NCI-H2196 treated with DMSO at 0.1 percent for 48 hours (cell line): ENCODE data around the gene SLIT3.

ENCODE experiments used
- DNase-seq: peaks from one replicate; lab custom pipeline; 2025; ENCODE audit not compliant: unreplicated experiment; lab: John Stamatoyannopoulos, UW

SLIT3 gene

DNA sequence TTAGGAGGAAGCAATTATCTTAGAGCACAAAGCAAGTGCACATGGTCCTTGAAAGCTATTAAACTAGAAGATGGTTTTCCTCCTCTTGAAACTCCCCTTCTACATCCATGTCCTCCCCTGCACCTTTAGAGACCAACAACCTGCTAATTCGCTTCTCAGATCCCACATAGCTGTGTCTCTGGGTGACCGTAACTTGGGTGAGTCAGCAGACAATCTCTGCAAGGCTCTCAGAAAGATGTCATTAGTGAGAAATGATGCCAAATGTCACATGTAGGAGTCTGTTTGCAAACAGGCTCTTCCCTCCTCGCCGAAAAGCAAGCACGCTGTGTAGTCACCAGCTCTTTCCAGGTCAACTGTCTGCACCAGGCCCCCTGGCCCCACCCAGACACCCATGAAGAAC, 291.8 kb downstream of the SLIT3 start:
- DNase-seq = no peak

DNA sequence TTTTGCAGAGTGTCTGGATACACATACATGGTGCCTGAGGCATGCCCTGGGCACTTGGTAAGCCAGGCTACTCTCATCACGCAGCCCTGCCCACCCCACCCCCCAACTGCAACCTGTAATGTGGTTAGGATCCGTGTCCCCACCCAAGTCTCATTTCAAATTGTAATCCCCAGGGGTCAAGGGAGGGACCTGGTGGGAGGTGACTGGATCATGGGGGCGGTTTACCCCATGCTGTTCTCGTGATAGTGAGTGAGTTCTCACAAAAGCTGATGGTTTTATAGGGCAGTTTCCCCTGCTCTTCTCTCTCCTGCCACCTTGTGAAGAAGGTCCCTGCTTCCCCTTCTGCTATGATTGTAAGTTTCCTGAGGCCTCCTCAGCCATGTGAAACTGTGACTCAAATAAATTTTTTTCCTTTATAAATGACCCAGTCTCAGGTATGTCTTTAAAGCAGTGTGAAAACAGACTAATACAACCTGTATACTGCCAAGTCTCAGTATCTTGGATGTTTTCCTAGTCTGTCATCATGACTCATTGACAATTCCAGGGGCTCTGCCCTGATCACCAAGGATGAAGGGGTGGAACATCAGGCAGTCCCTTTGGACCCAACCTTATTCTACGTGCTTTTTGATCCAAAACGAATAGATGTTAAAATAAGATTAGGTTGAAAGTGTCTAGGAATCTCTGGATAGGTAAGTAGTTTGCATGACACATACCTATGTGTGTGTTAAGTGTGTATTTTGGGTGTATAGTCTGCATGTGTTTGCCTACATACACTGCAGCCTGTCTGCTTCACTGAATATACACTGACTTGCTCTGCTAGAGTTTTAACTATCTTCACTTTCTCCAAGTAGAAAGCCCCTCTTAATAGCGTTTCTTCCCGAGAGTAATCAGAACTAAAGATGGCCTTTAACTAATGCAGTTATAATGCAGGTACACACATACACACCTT, 293.8 kb downstream of the SLIT3 start:
- no peak for DNase-seq

DNA sequence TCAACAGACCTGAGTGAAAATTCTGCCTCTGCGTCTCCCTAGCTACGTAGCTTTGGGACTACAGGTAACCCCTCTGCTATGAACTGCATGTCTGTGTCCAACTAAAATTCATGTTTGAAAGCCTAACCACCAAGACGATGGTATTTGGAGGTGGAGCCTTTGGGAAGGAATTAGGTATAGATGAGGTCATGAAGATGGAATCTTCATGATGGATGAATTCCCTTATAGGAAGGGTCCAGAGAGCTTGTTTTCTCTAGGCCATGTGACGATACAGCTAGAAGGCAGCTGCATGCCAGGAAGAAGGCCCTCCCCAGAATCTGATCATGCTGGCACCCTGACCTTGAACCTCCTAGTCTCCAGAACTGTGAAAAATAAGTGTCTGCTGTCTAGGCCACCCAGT, 296.4 kb downstream of the SLIT3 start:
- DNase-seq = no peak

DNA sequence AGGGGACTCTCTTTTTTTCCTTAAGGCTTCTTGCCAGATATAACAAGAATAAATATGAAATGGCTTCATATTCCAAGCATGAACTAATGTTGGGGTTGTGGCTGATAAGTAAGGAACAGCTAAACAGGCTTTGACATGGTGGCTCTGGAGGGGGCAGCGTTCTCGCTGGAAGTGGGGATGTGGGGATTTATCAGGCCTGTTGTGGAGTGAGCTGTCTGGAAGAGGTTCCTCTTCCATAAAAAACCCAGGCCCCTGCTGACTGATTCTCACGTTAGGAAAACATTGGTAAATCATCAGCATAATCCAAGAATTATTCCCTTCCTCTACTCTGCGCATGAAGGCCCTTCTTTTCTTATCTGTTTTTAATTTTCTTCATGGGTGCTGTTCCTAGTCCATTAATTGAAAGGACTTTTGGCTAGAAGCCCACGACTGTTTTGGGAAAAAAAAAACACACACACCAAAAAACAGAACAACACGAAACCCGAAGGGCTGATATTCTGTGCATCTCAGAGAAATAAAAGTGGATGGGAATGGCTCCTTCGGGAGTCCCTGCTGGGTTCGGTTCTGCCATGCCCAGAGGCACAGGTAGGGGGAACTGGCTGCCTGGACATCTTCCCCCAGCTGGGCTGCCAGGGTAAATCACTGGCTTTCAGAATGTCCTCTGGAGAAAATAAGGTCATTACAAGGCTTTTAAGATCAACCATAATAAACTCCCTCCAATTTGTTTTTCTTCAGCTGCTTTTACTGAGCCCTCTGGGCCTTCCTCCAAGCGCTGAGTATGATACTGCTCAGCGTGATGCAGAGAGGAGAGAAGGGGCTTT, 297.0 kb downstream of the SLIT3 start:
- no peak for DNase-seq

- no peak for DNase-seq
Measured at GRCh38 chr5:169002953-169003555, 297.9 kb downstream of the SLIT3 start.

- DNase-seq = no peak
Measured at GRCh38 chr5:169001394-169001793, 299.5 kb downstream of the SLIT3 start.

- no peak for DNase-seq
Measured at GRCh38 chr5:168995024-168995423, 305.9 kb downstream of the SLIT3 start.

- DNase-seq = no peak
Measured at GRCh38 chr5:168992687-168993086, 308.3 kb downstream of the SLIT3 start.

DNA sequence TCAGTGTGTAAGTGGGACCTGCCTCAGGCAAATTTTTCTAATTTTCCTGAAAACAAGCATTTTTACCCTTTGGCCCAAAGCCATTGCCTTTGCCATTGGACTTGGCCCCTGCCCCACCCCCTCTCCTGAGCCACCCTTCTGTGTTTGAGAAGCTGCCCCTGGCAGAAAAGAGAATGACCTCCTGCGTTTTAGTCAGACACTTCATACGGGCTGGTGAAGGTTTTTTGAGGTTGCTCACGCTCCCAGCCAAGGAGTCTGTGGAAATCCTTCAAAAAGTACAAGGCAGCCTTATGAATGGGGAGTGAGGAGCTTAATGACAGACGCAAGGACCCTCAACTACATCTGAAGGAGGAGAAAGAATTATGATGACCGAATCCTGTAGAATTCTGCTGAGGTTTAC, 308.9 kb downstream of the SLIT3 start:
- no peak for DNase-seq

DNA sequence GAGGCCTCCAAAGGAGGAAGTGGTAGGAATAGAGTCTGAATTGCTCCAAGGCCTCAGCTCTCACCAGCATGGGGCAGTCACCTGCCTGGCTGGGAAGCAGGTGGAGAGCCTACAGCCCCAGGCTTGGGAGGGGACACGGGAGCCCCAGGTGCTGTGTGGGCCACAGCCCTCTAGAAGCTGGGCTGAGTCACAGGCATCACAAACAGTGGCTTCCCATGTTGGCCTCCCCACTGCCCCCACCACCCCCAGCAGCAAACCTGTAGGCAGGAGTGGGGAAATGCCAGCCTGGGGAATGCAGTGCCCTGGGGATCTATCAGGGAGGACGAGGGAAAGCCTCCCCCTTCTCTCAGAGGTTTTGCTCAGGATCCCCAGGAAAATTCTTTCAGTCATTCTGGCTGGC, 309.6 kb downstream of the SLIT3 start:
- DNase-seq = no peak

GRCh38 chr5:168990679-168991078, 310.3 kb downstream of the SLIT3 start:
- no peak for DNase-seq

GRCh38 chr5:168989731-168990505, 311.0 kb downstream of the SLIT3 start:
- DNase-seq = no peak

DNA sequence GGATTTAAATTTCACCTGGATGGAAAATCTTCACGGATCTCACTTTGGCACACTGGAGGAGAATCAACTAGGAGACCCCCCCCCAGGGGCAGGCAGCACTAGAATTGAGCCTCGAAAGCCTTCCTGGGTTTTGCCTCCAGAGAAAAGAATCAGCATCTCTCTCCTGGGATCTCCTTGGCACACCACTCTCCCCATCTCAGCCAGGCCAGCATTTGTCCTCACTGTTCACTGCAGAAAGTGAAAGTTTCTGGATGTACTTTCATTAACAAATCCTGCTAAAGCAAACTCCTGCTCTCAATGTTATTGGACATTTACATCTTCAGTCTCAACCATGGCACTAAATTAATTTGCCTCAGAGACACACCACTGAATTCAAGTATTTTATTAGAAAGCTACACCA, 312.2 kb downstream of the SLIT3 start:
- no peak for DNase-seq

GRCh38 chr5:168987543-168988300, 313.2 kb downstream of the SLIT3 start:
- no peak for DNase-seq

DNA sequence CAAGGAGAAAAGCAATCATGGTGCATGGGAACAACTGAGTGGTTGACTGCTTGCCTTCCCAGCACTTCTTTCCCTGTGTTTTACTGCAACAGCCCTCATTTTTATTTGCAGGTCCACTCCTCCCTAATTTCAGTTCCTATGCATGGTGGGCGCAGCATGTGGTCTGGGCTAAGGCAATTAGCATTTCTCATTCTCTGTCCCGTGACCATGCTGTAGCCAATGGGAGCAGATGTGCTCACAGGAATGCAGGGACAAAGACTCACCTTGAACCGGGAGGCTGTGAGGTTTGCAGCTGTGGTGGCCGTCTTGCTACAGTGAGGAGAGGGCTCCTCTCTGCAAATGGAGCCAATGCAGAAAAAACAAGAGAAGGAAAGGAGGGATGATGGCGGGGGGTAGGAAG, 315.5 kb downstream of the SLIT3 start:
- no peak for DNase-seq

- DNase-seq = no peak
Measured at GRCh38 chr5:168984135-168984675, 316.7 kb downstream of the SLIT3 start.

DNA sequence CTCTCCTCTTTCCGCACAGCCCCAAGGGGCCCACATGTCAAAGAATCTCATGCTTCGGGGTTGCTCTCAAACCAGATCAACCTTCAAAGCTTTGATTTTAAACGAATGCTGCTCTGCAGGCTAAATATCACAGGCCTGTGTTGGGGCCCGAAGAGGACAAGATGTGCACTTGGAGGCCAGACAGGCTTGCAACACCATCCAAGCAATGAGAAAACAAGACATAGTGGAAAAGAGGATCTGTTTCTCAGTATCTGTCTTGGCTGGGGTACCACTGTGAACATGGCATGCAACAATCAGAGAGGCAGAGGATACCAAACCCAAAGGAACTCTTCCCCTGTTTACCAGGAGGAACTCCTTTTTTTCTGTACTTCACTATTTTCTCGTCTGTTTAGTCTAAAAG, 321.8 kb downstream of the SLIT3 start:
- DNase-seq = no peak

- no peak for DNase-seq
Measured at GRCh38 chr5:168978500-168978899, 322.4 kb downstream of the SLIT3 start.

- no peak for DNase-seq
Measured at GRCh38 chr5:168978015-168978414, 322.9 kb downstream of the SLIT3 start.
